ENCODE measurements around the gene VANGL1.

- TF ChIP-seq CTCF (IDR thresholded peaks at IDR 0.05) (no peak), POLR2A (IDR thresholded peaks at IDR 0.05) (no peak)
Observed at GRCh38 chr1:115676498-115677181, 34.9 kb downstream of the VANGL1 start.
